ENCODE results near the gene PIGL. TPM values are rescaled to one million over a fixed set of nuclear protein-coding genes. Genes with fewer than 3 reads are reported as not detected.

PIGL gene
- total RNA-seq, 3 donors from 2014 or later: 54.6 to 76.2 (median 68.8) TPM

- intact Hi-C loops (cut with DNase I; ENCODE audit: low total_unique reads): no loop called here
- no peaks in the 10 kb centered on the region for H3K27me3 ChIP-seq
- H3K4me1 ChIP-seq: no peaks in the 10 kb centered on the region
- peak within 1 kb of the TSS in 1 of 2 donors; percentile 58 for H3K27ac ChIP-seq
- H3K36me3 ChIP-seq: no peaks in the 10 kb centered on the region
- peak within 1 kb of the TSS; percentile 54 to 91 (median 73) for H3K4me3 ChIP-seq
- TF ChIP-seq POLR2AphosphoS5 (IDR thresholded peaks at IDR 0.05): no peak
- no peaks in the 10 kb centered on the region for H3K9me3 ChIP-seq
- DNase-seq (ENCODE audit: low spot score in 2 of 2): no peak
Measured at GRCh38 chr17:16353317-16354174, 136.5 kb downstream of the PIGL start, which contains the start of gene CENPV. Gene CENPV, minus strand, starts transcription at chr17:16353469. Its CDS starts 33 bp downstream, at chr17:16353436.

GRCh38 chr17:16354585-16354984, 137.6 kb downstream of the PIGL start:
- H3K27ac ChIP-seq: no peak overlapping the region
- no peaks in the 10 kb centered on the region for H3K4me1 ChIP-seq
- H3K27me3 ChIP-seq: no peaks in the 10 kb centered on the region
- intact Hi-C loops (cut with DNase I; ENCODE audit: low total_unique reads): no loop called here
- H3K36me3 ChIP-seq: no peaks in the 10 kb centered on the region
- no peaks in the 10 kb centered on the region for H3K9me3 ChIP-seq
- DNase-seq (ENCODE audit: low spot score in 2 of 2): no peak
- TF ChIP-seq POLR2AphosphoS5 (IDR thresholded peaks at IDR 0.05) (no peak), POLR2A (IDR thresholded peaks at IDR 0.05) (no peak)
- TF ChIP-seq, protein P1, sequence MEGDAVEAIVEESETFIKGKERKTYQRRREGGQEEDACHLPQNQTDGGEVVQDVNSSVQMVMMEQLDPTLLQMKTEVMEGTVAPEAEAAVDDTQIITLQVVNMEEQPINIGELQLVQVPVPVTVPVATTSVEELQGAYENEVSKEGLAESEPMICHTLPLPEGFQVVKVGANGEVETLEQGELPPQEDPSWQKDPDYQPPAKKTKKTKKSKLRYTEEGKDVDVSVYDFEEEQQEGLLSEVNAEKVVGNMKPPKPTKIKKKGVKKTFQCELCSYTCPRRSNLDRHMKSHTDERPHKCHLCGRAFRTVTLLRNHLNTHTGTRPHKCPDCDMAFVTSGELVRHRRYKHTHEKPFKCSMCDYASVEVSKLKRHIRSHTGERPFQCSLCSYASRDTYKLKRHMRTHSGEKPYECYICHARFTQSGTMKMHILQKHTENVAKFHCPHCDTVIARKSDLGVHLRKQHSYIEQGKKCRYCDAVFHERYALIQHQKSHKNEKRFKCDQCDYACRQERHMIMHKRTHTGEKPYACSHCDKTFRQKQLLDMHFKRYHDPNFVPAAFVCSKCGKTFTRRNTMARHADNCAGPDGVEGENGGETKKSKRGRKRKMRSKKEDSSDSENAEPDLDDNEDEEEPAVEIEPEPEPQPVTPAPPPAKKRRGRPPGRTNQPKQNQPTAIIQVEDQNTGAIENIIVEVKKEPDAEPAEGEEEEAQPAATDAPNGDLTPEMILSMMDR (IDR thresholded peaks at IDR 0.05): no peak
- no peak overlapping the region for H3K4me3 ChIP-seq

DNA sequence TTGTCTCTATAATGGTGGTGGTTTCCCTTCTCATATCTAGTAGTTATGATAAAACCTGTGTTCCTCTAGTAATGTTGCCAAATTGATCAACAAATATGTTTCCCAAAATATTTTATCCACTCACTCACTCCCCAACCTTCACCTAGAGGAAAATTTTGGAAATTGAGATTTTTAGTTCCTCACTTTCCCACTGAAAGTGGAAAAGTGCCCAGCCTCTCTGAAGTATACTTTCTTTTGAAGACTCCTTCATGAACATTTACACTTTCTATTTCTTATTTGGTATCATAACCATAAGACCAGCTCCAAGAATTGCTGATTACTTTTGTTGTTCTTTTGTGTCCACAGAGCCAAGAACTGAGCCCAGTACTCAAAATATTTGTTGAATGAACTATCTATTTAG, 141.4 kb downstream of the PIGL start:
- Histone ChIP-seq H3K4me3 (no peak overlapping the region), H3K4me1 (no peaks in the 10 kb centered on the region), H3K27me3 (no peaks in the 10 kb centered on the region), H3K9me3 (no peaks in the 10 kb centered on the region), H3K36me3 (no peaks in the 10 kb centered on the region), H3K27ac (no peak overlapping the region)
- intact Hi-C loops (cut with DNase I; ENCODE audit: low total_unique reads): no loop called here
- no peak for DNase-seq (ENCODE audit: low spot score in 2 of 2)
- TF ChIP-seq POLR2AphosphoS5 (IDR thresholded peaks at IDR 0.05) (no peak), POLR2A (IDR thresholded peaks at IDR 0.05) (no peak)
- TF ChIP-seq, protein P1 (IDR thresholded peaks at IDR 0.05): no peak

GRCh38 chr17:16361874-16362273, 144.9 kb downstream of the PIGL start:
- Histone ChIP-seq H3K27ac (no peak overlapping the region), H3K36me3 (no peaks in the 10 kb centered on the region), H3K4me3 (no peak overlapping the region), H3K4me1 (no peaks in the 10 kb centered on the region), H3K27me3 (no peaks in the 10 kb centered on the region), H3K9me3 (no peaks in the 10 kb centered on the region)
- TF ChIP-seq, protein P1 (IDR thresholded peaks at IDR 0.05): no peak
- no peak for TF ChIP-seq POLR2AphosphoS5 (IDR thresholded peaks at IDR 0.05)
- TF ChIP-seq POLR2A (IDR thresholded peaks at IDR 0.05): no peak
- no peak for DNase-seq (ENCODE audit: low spot score in 2 of 2)
- intact Hi-C loops (cut with DNase I; ENCODE audit: low total_unique reads): no loop called here

DNA sequence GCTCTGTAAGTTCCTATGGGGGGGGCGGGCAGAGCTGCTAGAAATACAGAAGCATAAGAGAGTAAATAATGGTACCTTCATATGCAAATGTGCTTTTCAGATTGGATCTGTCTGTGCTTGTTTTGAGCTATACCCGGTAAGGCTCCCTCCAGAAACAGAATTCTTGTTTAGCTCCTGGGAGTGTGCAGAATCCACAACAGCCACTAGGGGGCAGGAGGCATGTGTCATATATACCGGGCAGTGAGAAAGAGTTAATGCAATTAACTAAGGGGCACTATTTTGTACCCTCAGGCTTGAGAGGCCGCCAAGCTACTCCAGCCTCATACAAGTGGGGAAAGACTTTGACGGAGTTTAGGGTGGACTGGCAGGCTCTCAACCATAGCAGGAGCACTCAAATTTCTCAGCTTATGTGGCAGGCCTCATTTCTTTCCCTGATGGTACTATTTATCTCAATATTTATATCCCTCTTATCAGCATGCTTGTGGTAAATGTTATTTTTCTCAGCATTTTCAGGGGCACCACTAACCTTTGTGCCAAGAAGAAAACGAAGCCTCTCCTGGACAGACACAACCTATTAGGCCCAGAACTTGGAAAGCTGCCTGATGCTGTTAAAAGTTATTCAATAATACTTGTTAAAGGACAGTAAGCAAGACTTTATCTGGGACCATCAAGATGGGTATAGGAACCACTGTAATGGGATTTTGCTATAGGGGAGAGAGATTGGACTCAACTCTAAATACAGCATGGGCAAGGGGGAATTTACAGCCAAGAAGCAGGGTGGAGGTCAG, 146.9 kb downstream of the PIGL start:
- TF ChIP-seq POLR2A (IDR thresholded peaks at IDR 0.05): no peak
- TF ChIP-seq, protein P1 (IDR thresholded peaks at IDR 0.05): peak; percentile 79 to 81 (median 80)
- Histone ChIP-seq H3K4me1 (no peaks in the 10 kb centered on the region), H3K27ac (peak overlapping the region in 1 of 2 donors; percentile 61), H3K36me3 (no peaks in the 10 kb centered on the region), H3K9me3 (no peaks in the 10 kb centered on the region), H3K27me3 (no peaks in the 10 kb centered on the region), H3K4me3 (no peak overlapping the region)
- DNase-seq (ENCODE audit: low spot score in 2 of 2): peak in 1 of 2 donors; percentile 33
- intact Hi-C loops (cut with DNase I; ENCODE audit: low total_unique reads): no loop called here

Data from breast epithelium (tissue), 4 donors.